ENCODE results near the gene PRUNE2. TPM values are rescaled to one million over a fixed set of nuclear protein-coding genes. Genes with fewer than 3 reads are reported as not detected.

Gene PRUNE2
- total RNA-seq, 1 experiment from 2014 or later = 3.5 TPM

DNA sequence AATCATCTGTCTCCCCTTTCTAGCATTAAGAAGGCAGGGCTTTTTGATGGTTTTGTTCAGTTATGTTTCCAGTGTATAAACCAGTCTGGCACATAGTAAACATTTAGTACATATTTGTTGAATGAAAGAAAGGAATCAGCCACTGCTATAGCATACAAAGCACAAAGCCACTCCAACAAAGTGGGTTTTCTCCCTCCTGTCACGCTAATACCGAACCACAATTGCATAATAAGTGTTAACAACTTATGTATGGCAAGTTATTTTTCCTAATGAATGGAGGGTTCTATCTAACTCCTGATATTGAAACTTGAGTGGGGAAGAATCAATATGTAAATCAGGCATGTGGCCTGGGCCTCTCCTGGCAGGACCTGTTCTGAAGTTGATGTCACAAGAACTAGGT lies 53.9 kb downstream of the PRUNE2 start:
- Mint-ChIP-seq H3K9me3 (ENCODE audit: unreplicated experiment) (no peaks in the 10 kb centered on the region), H3K4me1 (ENCODE audit: low read depth, unreplicated experiment) (no peaks in the 10 kb centered on the region), H3K27me3 (ENCODE audit: insufficient read depth, unreplicated experiment) (no peaks in the 10 kb centered on the region), H3K4me3 (ENCODE audit: unreplicated experiment) (no peak overlapping the region), H3K36me3 (ENCODE audit: insufficient read depth, unreplicated experiment) (no peaks in the 10 kb centered on the region), H3K27ac (ENCODE audit: unreplicated experiment) (no peak overlapping the region)
- no peak overlapping the region for H3K4me3 ChIP-seq (ENCODE audit: low read depth, low read length)
- H3K27me3 ChIP-seq (replicated peaks; ENCODE audit: control insufficient read depth, insufficient read depth, low read length) = no peaks in the 10 kb centered on the region
- BruUV-seq (replicated peaks) = no TSS peak
- POLR2A ChIA-PET = no interaction called here
- no peaks in the 10 kb centered on the region for H3K4me1 ChIP-seq
- no peaks in the 10 kb centered on the region for H3K9me3 ChIP-seq
- no peaks in the 10 kb centered on the region for H3K36me3 ChIP-seq (ENCODE audit: control insufficient read depth, insufficient read depth, low read length)
- no peak for DNase-seq
- CTCF ChIA-PET = no interaction called here
- TF ChIP-seq, protein P1, sequence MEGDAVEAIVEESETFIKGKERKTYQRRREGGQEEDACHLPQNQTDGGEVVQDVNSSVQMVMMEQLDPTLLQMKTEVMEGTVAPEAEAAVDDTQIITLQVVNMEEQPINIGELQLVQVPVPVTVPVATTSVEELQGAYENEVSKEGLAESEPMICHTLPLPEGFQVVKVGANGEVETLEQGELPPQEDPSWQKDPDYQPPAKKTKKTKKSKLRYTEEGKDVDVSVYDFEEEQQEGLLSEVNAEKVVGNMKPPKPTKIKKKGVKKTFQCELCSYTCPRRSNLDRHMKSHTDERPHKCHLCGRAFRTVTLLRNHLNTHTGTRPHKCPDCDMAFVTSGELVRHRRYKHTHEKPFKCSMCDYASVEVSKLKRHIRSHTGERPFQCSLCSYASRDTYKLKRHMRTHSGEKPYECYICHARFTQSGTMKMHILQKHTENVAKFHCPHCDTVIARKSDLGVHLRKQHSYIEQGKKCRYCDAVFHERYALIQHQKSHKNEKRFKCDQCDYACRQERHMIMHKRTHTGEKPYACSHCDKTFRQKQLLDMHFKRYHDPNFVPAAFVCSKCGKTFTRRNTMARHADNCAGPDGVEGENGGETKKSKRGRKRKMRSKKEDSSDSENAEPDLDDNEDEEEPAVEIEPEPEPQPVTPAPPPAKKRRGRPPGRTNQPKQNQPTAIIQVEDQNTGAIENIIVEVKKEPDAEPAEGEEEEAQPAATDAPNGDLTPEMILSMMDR (IDR thresholded peaks at IDR 0.05; ENCODE audit: insufficient read depth in 1 of 2, low read depth in 1 of 2, low read length in 1 of 2, severe bottlenecking in 1 of 2, unreplicated experiment in 1 of 2) = no peak
- intact Hi-C loops (cut with micrococcal nuclease; ENCODE audit: unreplicated experiment) = no loop called here

DNA sequence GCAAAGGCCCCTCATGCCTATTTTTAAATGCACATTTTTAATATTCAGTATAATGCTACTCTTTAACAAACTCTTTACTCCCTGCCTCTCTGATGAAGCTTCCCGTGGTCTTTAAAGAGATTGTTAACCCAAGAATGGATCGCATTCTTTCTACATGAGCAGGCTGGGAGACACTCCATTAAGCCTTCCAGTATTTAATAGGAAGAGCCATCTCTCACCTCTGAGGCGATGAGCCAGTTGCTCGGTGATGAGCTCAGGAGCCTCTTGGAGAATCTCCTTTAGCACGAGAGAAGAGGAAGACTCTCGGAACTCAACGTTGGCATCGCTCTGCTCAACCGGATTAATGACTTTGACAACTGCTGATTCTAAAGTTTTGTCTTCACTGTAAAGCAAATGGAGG lies 59.6 kb downstream of the PRUNE2 start:
- Mint-ChIP-seq H3K4me3 (ENCODE audit: unreplicated experiment) (no peak overlapping the region), H3K9me3 (ENCODE audit: unreplicated experiment) (no peaks in the 10 kb centered on the region), H3K27me3 (ENCODE audit: insufficient read depth, unreplicated experiment) (no peaks in the 10 kb centered on the region), H3K36me3 (ENCODE audit: insufficient read depth, unreplicated experiment) (no peaks in the 10 kb centered on the region), H3K27ac (ENCODE audit: unreplicated experiment) (no peak overlapping the region), H3K4me1 (ENCODE audit: low read depth, unreplicated experiment) (no peaks in the 10 kb centered on the region)
- Histone ChIP-seq H3K27me3 (replicated peaks; ENCODE audit: control insufficient read depth, insufficient read depth, low read length) (no peaks in the 10 kb centered on the region), H3K36me3 (ENCODE audit: control insufficient read depth, insufficient read depth, low read length) (no peaks in the 10 kb centered on the region), H3K4me1 (no peaks in the 10 kb centered on the region), H3K4me3 (ENCODE audit: low read depth, low read length) (no peak overlapping the region), H3K9me3 (no peaks in the 10 kb centered on the region)
- BruUV-seq (replicated peaks) = no TSS peak
- ChIA-PET POLR2A (no interaction called here), CTCF (no interaction called here)
- TF ChIP-seq, protein P1 (IDR thresholded peaks at IDR 0.05; ENCODE audit: insufficient read depth in 1 of 2, low read depth in 1 of 2, low read length in 1 of 2, severe bottlenecking in 1 of 2, unreplicated experiment in 1 of 2) = no peak
- no peak for DNase-seq
- intact Hi-C loops (cut with micrococcal nuclease; ENCODE audit: unreplicated experiment) = no loop called here

DNA sequence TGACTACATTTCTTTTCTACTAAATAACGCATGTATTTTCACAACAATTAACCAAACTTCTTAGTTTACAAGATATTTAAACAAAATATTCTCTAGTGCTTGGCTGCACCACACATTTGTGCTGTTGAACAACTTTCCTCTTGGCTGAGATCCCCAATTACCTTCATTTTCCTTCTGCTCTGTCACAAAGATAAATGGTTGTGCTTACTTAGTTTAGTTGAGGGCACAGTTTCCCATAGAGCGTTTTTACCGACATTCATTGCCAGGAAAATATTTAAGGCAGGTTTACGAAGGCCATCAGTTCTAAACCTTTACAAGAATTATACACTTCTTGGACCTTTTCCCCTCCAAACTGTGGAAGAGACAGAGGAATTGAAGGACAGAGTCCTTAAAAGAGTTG lies 60.7 kb downstream of the PRUNE2 start:
- no peak for DNase-seq
- Histone ChIP-seq H3K27me3 (replicated peaks; ENCODE audit: control insufficient read depth, insufficient read depth, low read length) (no peaks in the 10 kb centered on the region), H3K9me3 (no peaks in the 10 kb centered on the region), H3K36me3 (ENCODE audit: control insufficient read depth, insufficient read depth, low read length) (no peaks in the 10 kb centered on the region), H3K4me1 (no peaks in the 10 kb centered on the region), H3K4me3 (ENCODE audit: low read depth, low read length) (no peak overlapping the region)
- POLR2A ChIA-PET = no interaction called here
- no peaks in the 10 kb centered on the region for H3K27me3 Mint-ChIP-seq (ENCODE audit: insufficient read depth, unreplicated experiment)
- CTCF ChIA-PET = no interaction called here
- H3K9me3 Mint-ChIP-seq (ENCODE audit: unreplicated experiment) = no peaks in the 10 kb centered on the region
- BruUV-seq (replicated peaks) = no TSS peak
- no peaks in the 10 kb centered on the region for H3K36me3 Mint-ChIP-seq (ENCODE audit: insufficient read depth, unreplicated experiment)
- intact Hi-C loops (cut with micrococcal nuclease; ENCODE audit: unreplicated experiment) = no loop called here
- TF ChIP-seq, protein P1 (IDR thresholded peaks at IDR 0.05; ENCODE audit: insufficient read depth in 1 of 2, low read depth in 1 of 2, low read length in 1 of 2, severe bottlenecking in 1 of 2, unreplicated experiment in 1 of 2) = no peak
- H3K4me3 Mint-ChIP-seq (ENCODE audit: unreplicated experiment) = no peak overlapping the region
- no peaks in the 10 kb centered on the region for H3K4me1 Mint-ChIP-seq (ENCODE audit: low read depth, unreplicated experiment)
- H3K27ac Mint-ChIP-seq (ENCODE audit: unreplicated experiment) = no peak overlapping the region

All from Caco-2 (cell line).